Measurements from ENCODE around the gene PPP1R2C.

PPP1R2C gene

DNA sequence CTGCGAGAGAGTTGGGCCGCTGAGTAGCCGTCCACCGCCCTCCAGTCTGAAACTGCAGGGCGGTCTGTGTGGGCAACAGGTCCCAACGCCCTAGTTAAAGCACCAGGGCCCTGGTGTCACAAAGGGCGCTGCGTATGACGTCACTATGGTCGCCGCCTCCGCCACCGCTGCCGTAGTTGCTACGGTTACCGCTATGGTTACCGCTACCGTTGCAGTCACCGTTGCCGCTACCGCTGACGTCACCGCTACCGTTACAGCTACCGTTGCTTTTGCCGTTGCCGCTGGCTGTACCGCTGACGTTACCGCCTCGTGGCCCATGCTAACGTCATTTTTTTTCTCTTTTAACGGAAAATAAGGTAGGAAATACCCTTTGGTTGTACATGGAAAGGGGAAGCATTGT is at the start of gene PPP1R2C:
Gene PPP1R2C, minus strand, starts transcription at position 68 of the 400 bp plus-strand sequence. CDS start 84 bp downstream, outside the sequence.
- Mint-ChIP-seq H3K36me3 (ENCODE audit: low read depth) (no peaks in the 10 kb centered on the region), H3K27me3 (peaks cover 32% of the 10 kb centered on the region), H3K9me3 (peaks cover 9% of the 10 kb centered on the region), H3K4me3 (no peak within 1 kb of the TSS), H3K4me1 (ENCODE audit: low read depth) (peaks cover 11% of the 10 kb centered on the region), H3K27ac (no peak within 1 kb of the TSS)
- DNase-seq: peak; percentile 55

DNA sequence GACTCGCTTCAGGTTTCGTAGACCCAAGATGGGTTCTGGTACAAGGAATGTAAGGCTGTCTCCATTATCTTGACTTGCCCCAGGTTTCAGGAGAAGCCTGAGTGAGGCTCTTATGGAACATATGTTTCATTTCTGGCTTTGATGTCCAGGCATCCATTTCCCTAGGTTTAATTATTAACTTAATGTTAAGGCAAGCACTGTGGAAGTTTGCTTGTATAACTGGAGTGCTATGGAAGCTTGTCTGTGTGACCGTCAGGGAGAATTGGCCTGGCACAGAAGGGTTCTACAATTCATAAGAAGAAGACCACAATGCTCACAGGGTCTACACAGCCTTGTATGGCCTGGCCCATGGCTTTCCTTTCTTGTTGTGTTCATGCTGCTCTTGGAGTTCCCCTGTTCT is 47.2 kb upstream of the PPP1R2C start:
- H3K4me1 Mint-ChIP-seq (ENCODE audit: low read depth): peaks cover 4% of the 10 kb centered on the region
- DNase-seq: no peak
- no peak overlapping the region for H3K4me3 Mint-ChIP-seq
- H3K27me3 Mint-ChIP-seq: peaks cover 8% of the 10 kb centered on the region
- H3K36me3 Mint-ChIP-seq (ENCODE audit: low read depth): no peaks in the 10 kb centered on the region
- H3K9me3 Mint-ChIP-seq: peaks cover 5% of the 10 kb centered on the region
- no peak overlapping the region for H3K27ac Mint-ChIP-seq

DNA sequence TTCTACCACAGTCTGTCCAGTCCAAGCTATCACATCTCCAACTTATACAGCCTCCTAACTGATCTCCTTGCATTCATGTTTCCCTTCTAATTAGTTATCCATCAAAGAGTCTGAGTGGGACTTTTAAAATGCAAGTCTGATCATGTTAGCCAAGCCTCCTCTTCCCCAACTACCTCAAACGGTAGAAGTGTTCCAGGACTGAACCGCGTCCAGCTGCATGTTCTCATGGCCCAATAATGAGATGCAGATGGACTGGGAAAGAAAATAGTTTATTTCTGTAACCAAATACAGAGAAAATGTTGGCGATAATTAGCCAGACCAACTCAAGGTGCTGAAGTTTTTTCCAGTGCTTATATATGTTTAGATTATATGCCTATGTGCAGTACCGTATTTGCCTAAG is 46.6 kb upstream of the PPP1R2C start:
- Mint-ChIP-seq H3K4me3 (no peak overlapping the region), H3K4me1 (ENCODE audit: low read depth) (peaks cover 4% of the 10 kb centered on the region), H3K27ac (no peak overlapping the region), H3K36me3 (ENCODE audit: low read depth) (no peaks in the 10 kb centered on the region), H3K27me3 (peaks cover 8% of the 10 kb centered on the region), H3K9me3 (peaks cover 5% of the 10 kb centered on the region)
- no peak for DNase-seq

DNA sequence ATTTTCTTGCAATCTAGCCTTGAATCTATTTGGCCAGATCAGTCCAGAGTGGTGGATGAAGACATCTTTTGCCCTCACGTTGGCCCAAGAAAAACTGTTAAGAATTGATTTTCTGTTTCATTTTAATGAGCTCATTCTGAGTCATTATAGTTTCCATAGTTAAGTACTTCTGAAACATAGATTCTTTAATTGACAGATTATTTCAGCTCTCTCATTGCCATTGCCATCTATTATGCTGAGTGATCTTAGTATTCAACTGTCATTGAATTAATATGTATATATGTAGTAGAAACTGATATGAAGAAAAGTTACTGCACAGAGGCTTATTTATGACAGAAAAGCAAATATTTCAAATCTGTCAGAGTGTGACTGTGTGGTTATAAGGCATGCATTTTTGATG is 45.5 kb upstream of the PPP1R2C start:
- Mint-ChIP-seq H3K9me3 (peaks cover 6% of the 10 kb centered on the region), H3K27ac (no peak overlapping the region), H3K4me1 (ENCODE audit: low read depth) (peaks cover 4% of the 10 kb centered on the region), H3K27me3 (peaks cover 15% of the 10 kb centered on the region), H3K36me3 (ENCODE audit: low read depth) (no peaks in the 10 kb centered on the region), H3K4me3 (no peak overlapping the region)
- no peak for DNase-seq

DNA sequence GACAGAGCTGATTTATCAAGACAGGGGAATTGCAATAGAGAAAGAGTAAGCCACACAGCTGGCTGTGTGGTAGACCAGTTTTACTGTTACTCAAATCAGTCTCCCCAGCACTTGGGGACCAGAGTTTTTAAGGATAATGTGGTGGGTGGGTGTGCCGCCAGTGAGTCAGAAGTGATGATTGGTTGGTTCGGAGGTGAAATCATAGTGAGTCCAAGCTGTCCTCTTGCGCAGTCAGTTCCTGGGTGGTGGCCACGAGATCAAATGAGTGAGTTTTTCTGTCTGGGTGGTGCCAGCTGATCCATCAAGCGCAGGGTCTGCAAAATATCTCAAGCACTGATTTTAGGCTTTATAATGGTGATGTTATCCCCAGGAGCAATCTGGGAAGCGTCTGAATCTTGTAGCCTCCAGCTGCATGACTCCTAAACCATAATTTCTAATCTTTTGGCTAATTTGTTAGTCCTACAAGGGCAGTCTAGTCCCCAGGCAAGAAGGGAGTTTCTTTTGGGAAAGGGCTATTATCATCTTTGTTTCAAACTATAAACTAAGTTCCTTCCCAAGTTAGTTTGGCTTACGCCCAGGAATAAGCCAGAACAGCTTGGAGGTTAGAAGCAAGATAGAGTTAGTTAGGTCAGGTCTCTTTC is 44.0 kb upstream of the PPP1R2C start:
- no peak for DNase-seq
- no peak overlapping the region for H3K4me3 Mint-ChIP-seq
- no peak overlapping the region for H3K27ac Mint-ChIP-seq
- peaks cover 6% of the 10 kb centered on the region for H3K9me3 Mint-ChIP-seq
- H3K27me3 Mint-ChIP-seq: peaks cover 16% of the 10 kb centered on the region
- H3K4me1 Mint-ChIP-seq (ENCODE audit: low read depth): peaks cover 4% of the 10 kb centered on the region
- H3K36me3 Mint-ChIP-seq (ENCODE audit: low read depth): no peaks in the 10 kb centered on the region

DNA sequence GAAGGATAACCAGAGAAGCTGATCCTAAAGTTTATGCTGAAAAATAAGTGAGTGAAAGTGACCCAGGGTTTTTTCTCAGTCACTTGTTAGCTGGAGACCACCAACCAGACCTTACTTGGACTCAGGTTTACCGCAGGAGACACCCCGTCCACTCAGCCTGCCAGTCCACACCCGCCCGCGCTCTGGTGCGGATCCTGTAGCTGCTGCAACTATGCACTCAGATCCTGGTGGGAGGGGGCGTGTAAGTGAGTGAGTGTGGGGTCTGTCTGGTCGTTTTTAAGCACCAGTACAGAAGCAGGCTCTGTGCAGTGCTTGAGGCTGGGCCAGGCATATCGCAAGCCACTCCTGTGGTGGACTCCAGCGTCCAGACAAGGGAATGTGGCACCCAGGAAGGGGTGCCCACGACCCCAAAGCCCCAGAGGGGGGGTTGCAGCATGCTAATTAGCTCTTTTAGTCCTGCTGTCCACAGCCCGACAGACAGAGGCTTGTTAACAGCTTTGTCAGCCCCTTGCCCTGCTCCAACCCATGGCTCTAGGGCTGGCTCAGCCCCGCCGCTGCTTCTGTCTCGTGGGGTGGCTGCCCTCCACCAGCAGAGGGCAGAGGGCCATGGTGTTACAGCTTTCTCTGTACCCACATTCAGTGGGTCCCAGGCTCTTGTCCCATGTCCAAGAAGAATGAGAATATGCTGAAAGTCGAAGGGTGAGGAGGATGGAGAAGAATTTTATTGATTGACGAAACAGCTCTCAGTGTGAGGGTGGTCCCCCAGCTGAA is 40.4 kb upstream of the PPP1R2C start:
- Mint-ChIP-seq H3K4me1 (ENCODE audit: low read depth) (peaks cover 2% of the 10 kb centered on the region), H3K27me3 (peaks cover 24% of the 10 kb centered on the region), H3K36me3 (ENCODE audit: low read depth) (no peaks in the 10 kb centered on the region), H3K4me3 (no peak overlapping the region), H3K27ac (no peak overlapping the region), H3K9me3 (peaks cover 17% of the 10 kb centered on the region)
- DNase-seq: no peak

DNA sequence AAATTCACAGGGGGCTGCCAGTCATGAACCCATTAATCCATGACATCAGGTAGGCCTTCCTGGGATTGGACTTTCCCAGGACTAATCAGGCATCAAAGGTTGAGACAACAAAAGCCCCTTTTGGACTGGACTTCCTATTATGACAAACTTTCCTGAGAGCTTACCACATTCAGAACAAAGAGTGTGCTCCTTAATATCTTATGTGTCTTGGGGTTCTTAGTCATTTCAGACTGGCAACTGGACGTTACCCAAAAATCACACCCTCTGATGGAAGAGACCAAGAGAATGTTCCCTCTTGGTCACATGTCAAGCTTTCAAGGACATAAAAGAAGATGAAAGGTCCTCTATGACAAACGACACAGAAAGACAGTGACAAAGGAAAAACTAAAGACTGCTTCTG is 31.6 kb upstream of the PPP1R2C start:
- H3K4me3 Mint-ChIP-seq: no peak overlapping the region
- H3K9me3 Mint-ChIP-seq: peaks cover 6% of the 10 kb centered on the region
- no peaks in the 10 kb centered on the region for H3K36me3 Mint-ChIP-seq (ENCODE audit: low read depth)
- no peaks in the 10 kb centered on the region for H3K4me1 Mint-ChIP-seq (ENCODE audit: low read depth)
- no peak for DNase-seq
- no peaks in the 10 kb centered on the region for H3K27me3 Mint-ChIP-seq
- no peak overlapping the region for H3K27ac Mint-ChIP-seq

DNA sequence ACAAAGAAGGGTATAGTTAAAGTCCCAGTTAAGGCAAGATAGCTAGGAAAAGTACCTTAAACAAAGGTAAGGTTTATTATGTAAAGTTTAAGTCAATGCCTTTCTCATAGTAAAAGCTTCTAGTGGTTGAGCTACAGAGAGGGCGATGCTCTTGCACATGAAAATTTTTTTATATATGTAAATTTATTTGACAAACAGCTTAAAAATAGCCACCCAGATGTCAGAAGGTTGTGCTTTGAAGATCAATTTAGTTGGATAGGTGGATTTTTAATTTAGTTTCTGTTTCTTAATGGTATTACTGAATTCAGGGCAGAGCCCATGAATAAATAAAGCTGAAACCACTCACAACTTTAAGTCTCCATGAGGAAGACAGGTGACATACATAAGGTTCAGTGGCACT is 29.4 kb upstream of the PPP1R2C start:
- DNase-seq: no peak
- H3K36me3 Mint-ChIP-seq (ENCODE audit: low read depth): no peaks in the 10 kb centered on the region
- no peaks in the 10 kb centered on the region for H3K4me1 Mint-ChIP-seq (ENCODE audit: low read depth)
- H3K4me3 Mint-ChIP-seq: no peak overlapping the region
- H3K9me3 Mint-ChIP-seq: peaks cover under 1% of the 10 kb centered on the region
- H3K27ac Mint-ChIP-seq: no peak overlapping the region
- H3K27me3 Mint-ChIP-seq: no peaks in the 10 kb centered on the region

DNA sequence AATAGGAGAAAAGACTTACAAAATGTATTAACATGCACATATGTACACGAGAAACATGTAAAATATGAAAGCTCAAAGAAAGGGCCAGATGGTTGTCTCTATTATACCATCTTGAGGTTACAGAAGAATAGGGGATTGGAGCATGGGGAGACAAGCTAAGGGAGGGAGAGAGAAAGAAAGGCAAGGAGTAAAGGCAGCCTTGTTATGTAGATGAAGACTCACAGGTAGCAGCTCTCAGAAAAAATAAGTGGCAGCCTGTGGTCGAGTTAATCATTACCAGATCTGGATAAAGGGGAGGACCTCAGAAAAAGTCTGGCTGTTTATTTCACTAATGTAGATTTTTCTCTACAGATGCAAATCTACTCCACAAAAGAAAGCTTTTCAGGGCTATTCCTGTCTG is 26.6 kb upstream of the PPP1R2C start:
- no peak overlapping the region for H3K27ac Mint-ChIP-seq
- H3K27me3 Mint-ChIP-seq: peaks cover 2% of the 10 kb centered on the region
- H3K9me3 Mint-ChIP-seq: peaks cover 4% of the 10 kb centered on the region
- H3K4me3 Mint-ChIP-seq: no peak overlapping the region
- no peak for DNase-seq
- peaks cover 3% of the 10 kb centered on the region for H3K4me1 Mint-ChIP-seq (ENCODE audit: low read depth)
- H3K36me3 Mint-ChIP-seq (ENCODE audit: low read depth): no peaks in the 10 kb centered on the region

DNA sequence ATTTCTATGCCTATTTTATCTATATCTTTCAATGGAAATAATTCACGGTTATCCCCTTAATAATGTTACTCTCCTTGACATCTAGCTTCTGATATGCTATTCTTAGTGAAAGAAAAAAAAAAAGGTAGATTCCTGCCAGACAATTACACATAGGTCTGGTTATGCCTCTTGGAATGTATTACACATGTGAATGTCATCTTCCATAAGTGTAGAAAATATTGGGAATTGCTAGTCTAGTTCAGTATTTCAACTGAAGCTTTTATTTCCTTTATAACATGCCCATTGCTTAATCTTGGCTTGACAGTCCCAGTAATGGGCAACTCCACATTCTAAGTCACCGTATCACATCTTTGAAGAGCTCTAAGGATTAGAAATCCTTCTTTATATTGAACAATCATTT is 25.4 kb upstream of the PPP1R2C start:
- H3K27me3 Mint-ChIP-seq: peaks cover 2% of the 10 kb centered on the region
- DNase-seq: no peak

DNA sequence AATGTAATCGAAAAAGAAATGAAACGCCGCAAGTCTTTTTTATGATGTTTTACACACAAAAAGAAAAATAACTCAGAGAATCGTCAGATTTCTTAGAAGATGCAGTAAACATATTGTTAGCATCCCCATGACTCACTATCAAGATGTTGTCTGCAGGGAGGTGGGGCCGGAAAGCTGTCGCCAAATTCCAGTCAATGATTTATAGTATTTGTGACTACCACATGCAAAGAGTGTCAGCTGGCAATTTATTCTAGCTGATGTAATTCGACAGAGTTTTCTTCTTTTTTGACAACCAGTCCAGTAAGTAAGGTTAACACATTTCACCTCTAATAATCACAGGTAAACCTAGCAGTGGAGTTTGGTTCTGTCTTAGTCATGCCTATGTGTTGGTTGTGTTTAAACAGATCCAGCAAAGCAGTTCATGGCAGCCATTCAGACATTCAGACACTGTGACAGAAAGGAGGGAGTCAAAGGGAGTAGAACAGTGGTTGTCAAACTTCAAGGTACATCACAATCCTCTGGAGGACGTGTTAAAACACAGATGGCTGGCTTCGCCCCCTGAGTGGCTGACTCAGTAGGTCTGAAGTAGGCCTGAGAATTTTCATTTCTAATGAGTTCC is 19.8 kb upstream of the PPP1R2C start:
- Mint-ChIP-seq H3K4me3 (no peak overlapping the region), H3K27me3 (peaks cover 3% of the 10 kb centered on the region), H3K4me1 (ENCODE audit: low read depth) (peaks cover 3% of the 10 kb centered on the region), H3K36me3 (ENCODE audit: low read depth) (no peaks in the 10 kb centered on the region), H3K27ac (no peak overlapping the region), H3K9me3 (peaks cover 5% of the 10 kb centered on the region)
- DNase-seq: no peak

More for the DNA sequence above, 25.4 kb upstream of the PPP1R2C start:
- H3K4me1 Mint-ChIP-seq (ENCODE audit: low read depth): peaks cover 3% of the 10 kb centered on the region
- H3K4me3 Mint-ChIP-seq: no peak overlapping the region
- H3K36me3 Mint-ChIP-seq (ENCODE audit: low read depth): no peaks in the 10 kb centered on the region
- H3K27ac Mint-ChIP-seq: no peak overlapping the region
- peaks cover 4% of the 10 kb centered on the region for H3K9me3 Mint-ChIP-seq

DNA sequence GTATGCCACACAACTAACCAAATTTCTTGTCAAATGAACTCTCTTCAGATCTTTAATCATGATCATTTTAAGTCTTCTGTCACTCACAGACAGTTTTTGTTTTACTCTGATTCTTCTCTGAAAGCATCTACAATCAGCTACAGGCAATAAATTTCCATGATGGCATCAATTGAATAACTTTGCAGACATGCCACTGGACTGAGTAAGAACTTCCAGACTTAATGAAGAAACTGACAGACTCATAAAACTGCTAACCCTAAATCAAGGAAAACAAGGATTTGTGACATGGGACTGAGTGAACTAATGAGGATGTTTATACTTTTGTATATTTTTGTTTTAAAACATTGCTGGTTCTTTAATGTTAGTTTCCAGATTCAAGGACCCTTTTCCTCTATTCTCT is 5.5 kb upstream of the PPP1R2C start:
- Mint-ChIP-seq H3K4me1 (ENCODE audit: low read depth) (peaks cover 5% of the 10 kb centered on the region), H3K4me3 (no peak overlapping the region), H3K36me3 (ENCODE audit: low read depth) (no peaks in the 10 kb centered on the region), H3K27me3 (peaks cover 27% of the 10 kb centered on the region), H3K27ac (no peak overlapping the region), H3K9me3 (peaks cover 5% of the 10 kb centered on the region)
- DNase-seq: no peak

DNA sequence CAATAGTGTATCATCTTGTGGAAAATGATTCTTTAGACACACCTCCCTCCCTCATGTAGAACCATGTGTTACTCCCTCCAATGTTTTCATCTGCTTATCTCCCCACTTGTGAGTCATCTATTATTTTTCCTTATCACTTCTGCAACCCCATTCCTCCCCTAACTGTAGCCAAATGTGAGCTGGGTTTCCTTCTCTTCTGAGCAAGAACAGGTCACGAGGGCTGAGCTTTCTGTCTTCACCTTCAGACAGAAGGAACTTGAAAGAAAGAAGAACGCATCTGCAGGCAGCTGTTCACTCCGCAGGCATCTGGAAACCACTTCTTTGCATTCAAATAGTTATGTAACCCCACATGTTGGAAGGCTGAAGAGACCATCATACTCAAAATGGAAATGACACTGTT is 1.8 kb downstream of the PPP1R2C start:
- no peak overlapping the region for H3K4me3 Mint-ChIP-seq
- peaks cover 9% of the 10 kb centered on the region for H3K9me3 Mint-ChIP-seq
- no peak for DNase-seq
- H3K4me1 Mint-ChIP-seq (ENCODE audit: low read depth): peaks cover 11% of the 10 kb centered on the region
- H3K27me3 Mint-ChIP-seq: peaks cover 32% of the 10 kb centered on the region
- H3K36me3 Mint-ChIP-seq (ENCODE audit: low read depth): no peaks in the 10 kb centered on the region
- H3K27ac Mint-ChIP-seq: no peak overlapping the region

DNA sequence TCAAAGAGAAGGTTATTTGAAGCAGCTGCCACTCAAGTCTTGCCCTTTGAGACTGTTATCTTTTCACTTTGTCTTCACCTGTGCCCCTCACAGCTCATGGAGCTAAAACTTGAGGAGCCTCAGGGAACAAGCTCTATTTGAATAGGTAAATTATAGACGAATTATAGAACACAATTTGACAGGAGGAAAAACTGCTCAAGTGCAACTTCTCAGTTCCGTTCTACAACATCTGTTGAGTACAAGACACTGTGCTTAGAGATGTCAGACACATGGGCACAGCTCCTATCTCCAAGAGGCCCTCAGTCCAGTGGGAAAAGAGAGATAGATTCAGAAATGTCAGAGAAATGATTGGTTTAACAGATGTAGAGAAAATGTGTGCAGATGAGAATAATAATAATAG is 5.1 kb downstream of the PPP1R2C start:
- H3K9me3 Mint-ChIP-seq: peaks cover 4% of the 10 kb centered on the region
- H3K27ac Mint-ChIP-seq: no peak overlapping the region
- peaks cover 18% of the 10 kb centered on the region for H3K27me3 Mint-ChIP-seq
- no peaks in the 10 kb centered on the region for H3K36me3 Mint-ChIP-seq (ENCODE audit: low read depth)
- no peak overlapping the region for H3K4me3 Mint-ChIP-seq
- peaks cover 4% of the 10 kb centered on the region for H3K4me1 Mint-ChIP-seq (ENCODE audit: low read depth)
- DNase-seq: no peak

All from activated T-cell treated with anti-CD3 and anti-CD28 coated beads, Interleukin-2, amount 50 U/mL, for 24 hours (primary cell).